ENCODE measurements around the gene PDXDC1.
"Not testable (repeated sequence)": the region's sequence is repeated elsewhere in the genome, so short reads cannot be mapped to it uniquely, and the experiment has no call there.

DNA sequence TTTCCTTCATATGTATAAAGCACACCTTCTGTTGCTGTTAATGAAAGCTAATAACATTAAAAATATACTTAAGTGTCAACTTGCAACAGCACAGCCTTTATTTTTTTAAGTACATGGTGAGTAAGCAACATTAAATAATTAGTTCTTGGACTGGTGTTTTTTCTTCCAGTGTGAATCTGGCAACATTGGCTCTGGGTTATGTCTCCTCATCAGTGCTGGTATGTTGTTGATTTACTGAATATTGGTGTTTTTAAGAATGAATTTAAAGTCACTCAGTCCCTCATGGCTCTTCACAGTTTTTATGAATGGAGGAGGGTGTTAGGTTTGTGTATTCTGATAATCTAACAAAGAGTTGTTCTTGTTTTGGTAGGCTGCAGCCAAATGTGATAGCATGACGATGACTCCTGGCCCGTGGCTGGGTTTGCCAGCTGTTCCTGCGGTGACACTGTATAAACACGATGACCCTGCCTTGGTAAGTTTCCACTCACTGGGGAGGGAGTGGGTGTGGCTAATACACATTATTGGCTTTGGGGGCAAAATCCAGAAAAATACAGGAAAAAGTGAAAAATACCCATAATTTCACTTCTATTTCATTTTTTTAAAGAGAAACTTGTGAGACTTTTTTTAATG is 42.2 kb downstream of the PDXDC1 start:
- TF ChIP-seq CTCF (IDR thresholded peaks at IDR 0.05); TCF7 (CRISPR knock-in tag; IDR thresholded peaks at IDR 0.05; ENCODE audit: low read depth); ESRRA (CRISPR knock-in tag; IDR thresholded peaks at IDR 0.05; ENCODE audit: borderline replicate concordance); E2F4 (CRISPR knock-in tag; IDR thresholded peaks at IDR 0.05; ENCODE audit: borderline replicate concordance, low read depth): not testable (repeated sequence)
- TF ChIP-seq, protein P1, sequence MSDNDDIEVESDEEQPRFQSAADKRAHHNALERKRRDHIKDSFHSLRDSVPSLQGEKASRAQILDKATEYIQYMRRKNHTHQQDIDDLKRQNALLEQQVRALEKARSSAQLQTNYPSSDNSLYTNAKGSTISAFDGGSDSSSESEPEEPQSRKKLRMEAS (CRISPR knock-in tag; IDR thresholded peaks at IDR 0.05), result not testable (repeated sequence)
